ENCODE measurements around the gene ADARB2.

DNA sequence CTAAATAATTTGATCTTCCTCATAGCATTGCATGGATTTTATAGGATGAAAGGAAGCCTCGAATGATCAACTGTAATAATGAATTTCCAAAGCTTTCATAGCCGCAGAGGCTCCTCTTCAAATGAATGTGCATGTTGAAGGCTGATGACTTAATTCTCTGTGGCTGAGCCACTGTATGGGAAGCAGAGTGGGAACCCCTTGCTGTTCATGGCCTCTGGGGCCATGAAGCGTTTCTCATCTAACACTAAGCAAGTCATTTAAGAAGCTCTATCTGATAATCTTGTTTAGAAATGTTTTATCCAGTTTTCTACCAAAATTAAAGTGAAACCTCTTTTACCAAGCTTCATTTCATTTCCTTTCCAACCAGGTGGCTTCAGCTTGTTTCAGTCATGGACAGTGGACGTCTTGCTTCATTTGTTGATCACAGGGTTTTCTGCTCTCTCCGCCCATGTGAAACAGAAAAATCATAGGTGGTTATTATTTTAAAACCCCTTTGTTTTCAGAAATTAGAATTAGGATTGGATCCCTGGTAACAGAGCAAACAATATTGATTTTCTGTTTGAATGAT is 10.3 kb upstream of the ADARB2 start:
- TF ChIP-seq, protein P1, sequence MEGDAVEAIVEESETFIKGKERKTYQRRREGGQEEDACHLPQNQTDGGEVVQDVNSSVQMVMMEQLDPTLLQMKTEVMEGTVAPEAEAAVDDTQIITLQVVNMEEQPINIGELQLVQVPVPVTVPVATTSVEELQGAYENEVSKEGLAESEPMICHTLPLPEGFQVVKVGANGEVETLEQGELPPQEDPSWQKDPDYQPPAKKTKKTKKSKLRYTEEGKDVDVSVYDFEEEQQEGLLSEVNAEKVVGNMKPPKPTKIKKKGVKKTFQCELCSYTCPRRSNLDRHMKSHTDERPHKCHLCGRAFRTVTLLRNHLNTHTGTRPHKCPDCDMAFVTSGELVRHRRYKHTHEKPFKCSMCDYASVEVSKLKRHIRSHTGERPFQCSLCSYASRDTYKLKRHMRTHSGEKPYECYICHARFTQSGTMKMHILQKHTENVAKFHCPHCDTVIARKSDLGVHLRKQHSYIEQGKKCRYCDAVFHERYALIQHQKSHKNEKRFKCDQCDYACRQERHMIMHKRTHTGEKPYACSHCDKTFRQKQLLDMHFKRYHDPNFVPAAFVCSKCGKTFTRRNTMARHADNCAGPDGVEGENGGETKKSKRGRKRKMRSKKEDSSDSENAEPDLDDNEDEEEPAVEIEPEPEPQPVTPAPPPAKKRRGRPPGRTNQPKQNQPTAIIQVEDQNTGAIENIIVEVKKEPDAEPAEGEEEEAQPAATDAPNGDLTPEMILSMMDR (IDR thresholded peaks at IDR 0.05): no peak
- no peak for TF ChIP-seq POLR2A (IDR thresholded peaks at IDR 0.05)

All from testis (tissue), 2 donors.